ENCODE data around the gene GPR32. TPM values are rescaled to one million over a fixed set of nuclear protein-coding genes. Genes with fewer than 3 reads are reported as not detected.

Gene GPR32
- polyA plus RNA-seq, 1 donor from 2014 or later: not detected

DNA sequence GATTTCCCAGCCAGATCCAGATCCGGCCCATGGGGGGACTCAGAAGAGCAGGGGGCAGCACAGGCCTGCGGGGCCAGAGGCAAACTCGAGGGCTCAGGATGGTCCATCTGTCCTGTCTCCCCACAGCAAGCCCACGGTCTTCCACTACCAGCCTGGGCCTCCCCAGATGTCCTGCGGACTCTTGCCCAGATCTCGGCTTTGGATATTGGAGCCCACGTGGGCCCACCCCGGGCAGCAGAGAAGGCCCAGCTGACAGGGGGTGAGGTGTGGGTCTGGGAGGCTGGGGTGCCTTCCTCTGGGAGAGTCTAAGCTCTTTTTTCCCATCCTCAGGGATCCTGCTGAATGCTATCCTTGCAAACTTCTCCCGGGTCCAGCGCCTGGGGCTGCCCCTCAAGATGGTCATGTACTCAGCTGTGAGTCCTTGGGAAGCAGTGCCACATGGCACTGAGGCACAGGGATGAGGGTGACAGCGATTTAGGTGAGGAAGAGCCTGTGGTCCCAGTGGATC is 23.3 kb downstream of the GPR32 start:
- Histone ChIP-seq H3K27me3 (ENCODE audit: insufficient read depth, low read depth, low read length) (no peaks in the 10 kb centered on the region), H3F3A (ENCODE audit: insufficient read depth, low read length, poor library complexity, severe bottlenecking) (no peaks in the 10 kb centered on the region), H3K9me2 (ENCODE audit: insufficient read depth, low read length) (no peaks in the 10 kb centered on the region), H3K9me3 (ENCODE audit: low read length) (no peaks in the 10 kb centered on the region), H2AFZ (ENCODE audit: low read depth, low read length) (no peak overlapping the region), H3K4me3 (ENCODE audit: low read length) (no peak overlapping the region), H3K27ac (ENCODE audit: low read length) (no peak overlapping the region), H3K4me2 (ENCODE audit: low read length) (no peak overlapping the region), H3K9ac (ENCODE audit: low read length) (no peak overlapping the region), H3K79me2 (replicated peaks; ENCODE audit: insufficient read depth, low read length) (no peaks in the 10 kb centered on the region), H4K20me1 (ENCODE audit: insufficient read depth) (no peaks in the 10 kb centered on the region), H3K36me3 (ENCODE audit: insufficient read depth, low read length) (no peaks in the 10 kb centered on the region)
- TF ChIP-seq SMC3 (conservative IDR thresholded peaks at IDR 0.05; ENCODE audit: poor library complexity) (no peak), MXI1 (conservative IDR thresholded peaks at IDR 0.05; ENCODE audit: poor library complexity, severe bottlenecking) (no peak), TAF1 (IDR thresholded peaks at IDR 0.05; ENCODE audit: low read depth) (no peak)
- TF ChIP-seq, protein P1, sequence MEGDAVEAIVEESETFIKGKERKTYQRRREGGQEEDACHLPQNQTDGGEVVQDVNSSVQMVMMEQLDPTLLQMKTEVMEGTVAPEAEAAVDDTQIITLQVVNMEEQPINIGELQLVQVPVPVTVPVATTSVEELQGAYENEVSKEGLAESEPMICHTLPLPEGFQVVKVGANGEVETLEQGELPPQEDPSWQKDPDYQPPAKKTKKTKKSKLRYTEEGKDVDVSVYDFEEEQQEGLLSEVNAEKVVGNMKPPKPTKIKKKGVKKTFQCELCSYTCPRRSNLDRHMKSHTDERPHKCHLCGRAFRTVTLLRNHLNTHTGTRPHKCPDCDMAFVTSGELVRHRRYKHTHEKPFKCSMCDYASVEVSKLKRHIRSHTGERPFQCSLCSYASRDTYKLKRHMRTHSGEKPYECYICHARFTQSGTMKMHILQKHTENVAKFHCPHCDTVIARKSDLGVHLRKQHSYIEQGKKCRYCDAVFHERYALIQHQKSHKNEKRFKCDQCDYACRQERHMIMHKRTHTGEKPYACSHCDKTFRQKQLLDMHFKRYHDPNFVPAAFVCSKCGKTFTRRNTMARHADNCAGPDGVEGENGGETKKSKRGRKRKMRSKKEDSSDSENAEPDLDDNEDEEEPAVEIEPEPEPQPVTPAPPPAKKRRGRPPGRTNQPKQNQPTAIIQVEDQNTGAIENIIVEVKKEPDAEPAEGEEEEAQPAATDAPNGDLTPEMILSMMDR (IDR thresholded peaks at IDR 0.05; ENCODE audit: poor library complexity, severe bottlenecking): no peak

DNA sequence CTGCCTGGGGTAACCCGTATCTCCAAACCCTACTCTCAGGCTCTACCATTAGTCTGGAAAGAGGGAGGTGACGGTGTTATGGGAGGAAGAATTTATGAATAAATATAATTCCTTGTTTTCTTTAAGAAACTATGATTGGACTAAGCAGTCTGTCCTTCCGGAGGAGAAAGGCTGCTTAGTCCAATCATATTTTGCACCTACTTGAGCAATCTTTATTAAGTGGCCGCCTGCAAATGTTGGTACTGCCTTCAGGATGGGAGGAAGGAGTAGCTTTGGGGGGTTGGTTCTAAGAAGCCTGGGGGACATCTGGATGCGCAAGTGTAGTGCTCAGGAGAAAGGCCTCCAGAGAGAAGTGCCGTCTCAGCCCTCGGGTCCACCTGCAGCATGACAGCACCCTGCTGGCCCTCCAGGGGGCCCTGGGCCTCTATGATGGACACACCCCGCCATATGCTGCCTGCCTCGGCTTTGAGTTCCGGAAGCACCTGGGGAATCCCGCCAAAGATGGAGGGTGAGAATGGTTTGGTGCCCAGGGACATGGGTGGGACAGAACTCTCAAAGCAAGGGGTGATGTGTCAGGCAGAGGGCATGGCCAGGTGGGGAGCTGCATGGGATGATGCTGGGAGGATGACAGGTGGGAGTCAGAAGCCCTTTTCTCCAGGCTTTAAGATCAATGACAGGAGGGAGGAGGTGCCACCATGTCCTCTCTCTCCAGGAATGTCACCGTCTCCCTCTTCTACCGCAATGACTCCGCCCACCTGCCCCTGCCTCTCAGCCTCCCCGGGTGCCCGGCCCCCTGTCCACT is 24.0 kb downstream of the GPR32 start:
- H3K4me2 ChIP-seq (ENCODE audit: low read length): no peak overlapping the region
- no peaks in the 10 kb centered on the region for H3K79me2 ChIP-seq (replicated peaks; ENCODE audit: insufficient read depth, low read length)
- TF ChIP-seq, protein P2, sequence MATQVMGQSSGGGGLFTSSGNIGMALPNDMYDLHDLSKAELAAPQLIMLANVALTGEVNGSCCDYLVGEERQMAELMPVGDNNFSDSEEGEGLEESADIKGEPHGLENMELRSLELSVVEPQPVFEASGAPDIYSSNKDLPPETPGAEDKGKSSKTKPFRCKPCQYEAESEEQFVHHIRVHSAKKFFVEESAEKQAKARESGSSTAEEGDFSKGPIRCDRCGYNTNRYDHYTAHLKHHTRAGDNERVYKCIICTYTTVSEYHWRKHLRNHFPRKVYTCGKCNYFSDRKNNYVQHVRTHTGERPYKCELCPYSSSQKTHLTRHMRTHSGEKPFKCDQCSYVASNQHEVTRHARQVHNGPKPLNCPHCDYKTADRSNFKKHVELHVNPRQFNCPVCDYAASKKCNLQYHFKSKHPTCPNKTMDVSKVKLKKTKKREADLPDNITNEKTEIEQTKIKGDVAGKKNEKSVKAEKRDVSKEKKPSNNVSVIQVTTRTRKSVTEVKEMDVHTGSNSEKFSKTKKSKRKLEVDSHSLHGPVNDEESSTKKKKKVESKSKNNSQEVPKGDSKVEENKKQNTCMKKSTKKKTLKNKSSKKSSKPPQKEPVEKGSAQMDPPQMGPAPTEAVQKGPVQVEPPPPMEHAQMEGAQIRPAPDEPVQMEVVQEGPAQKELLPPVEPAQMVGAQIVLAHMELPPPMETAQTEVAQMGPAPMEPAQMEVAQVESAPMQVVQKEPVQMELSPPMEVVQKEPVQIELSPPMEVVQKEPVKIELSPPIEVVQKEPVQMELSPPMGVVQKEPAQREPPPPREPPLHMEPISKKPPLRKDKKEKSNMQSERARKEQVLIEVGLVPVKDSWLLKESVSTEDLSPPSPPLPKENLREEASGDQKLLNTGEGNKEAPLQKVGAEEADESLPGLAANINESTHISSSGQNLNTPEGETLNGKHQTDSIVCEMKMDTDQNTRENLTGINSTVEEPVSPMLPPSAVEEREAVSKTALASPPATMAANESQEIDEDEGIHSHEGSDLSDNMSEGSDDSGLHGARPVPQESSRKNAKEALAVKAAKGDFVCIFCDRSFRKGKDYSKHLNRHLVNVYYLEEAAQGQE (IDR thresholded peaks at IDR 0.05; ENCODE audit: borderline replicate concordance): no peak
- TF ChIP-seq, protein P1 (IDR thresholded peaks at IDR 0.05; ENCODE audit: poor library complexity, severe bottlenecking): no peak
- TF ChIP-seq RAD21 (conservative IDR thresholded peaks at IDR 0.05): no peak
- no peak for TF ChIP-seq SMC3 (conservative IDR thresholded peaks at IDR 0.05; ENCODE audit: poor library complexity)
- no peak for TF ChIP-seq POLR2AphosphoS5 (IDR thresholded peaks at IDR 0.05)
- TF ChIP-seq EP300 (conservative IDR thresholded peaks at IDR 0.05; ENCODE audit: poor library complexity, severe bottlenecking): no peak
- no peak overlapping the region for H2AFZ ChIP-seq (ENCODE audit: low read depth, low read length)
- H3K27ac ChIP-seq (ENCODE audit: low read length): no peak overlapping the region
- H3F3A ChIP-seq (ENCODE audit: insufficient read depth, low read length, poor library complexity, severe bottlenecking): no peaks in the 10 kb centered on the region
- no peaks in the 10 kb centered on the region for H3K9me3 ChIP-seq (ENCODE audit: low read length)
- no peaks in the 10 kb centered on the region for H3K9me2 ChIP-seq (ENCODE audit: insufficient read depth, low read length)
- H3K4me3 ChIP-seq (ENCODE audit: low read length): no peak overlapping the region
- H4K20me1 ChIP-seq (ENCODE audit: insufficient read depth): no peaks in the 10 kb centered on the region
- no peak overlapping the region for H3K9ac ChIP-seq (ENCODE audit: low read length)
- H3K27me3 ChIP-seq (ENCODE audit: insufficient read depth, low read depth, low read length): no peaks in the 10 kb centered on the region
- no peaks in the 10 kb centered on the region for H3K36me3 ChIP-seq (ENCODE audit: insufficient read depth, low read length)

Data from neural cell (in vitro differentiated cells).